HUES64 (cell line): ENCODE results near the gene SUGT1.
A peak's percentile ranks its signal among the peaks of the same experiment; 100 is the strongest.
"Not testable (repeated sequence)": the region's sequence is repeated elsewhere in the genome, so short reads cannot be mapped to it uniquely, and the experiment has no call there.

Experiments used
- H3K27ac ChIP-seq: 2 replicates; pipeline ENCODE4 v1.7.0; 2013; ENCODE audit warnings: low read depth, low read length, inconsistent platforms
- H3K27me3 ChIP-seq: 2 replicates; pipeline ENCODE4 v1.6.1; 2013; ENCODE audit warnings: mild to moderate bottlenecking, low read length; ENCODE audit not compliant: insufficient read depth
- H3K36me3 ChIP-seq: 2 replicates; pipeline ENCODE4 v1.6.1; 2013; ENCODE audit warnings: mild to moderate bottlenecking, low read length; ENCODE audit not compliant: insufficient read depth
- H3K4me1 ChIP-seq: 2 replicates; pipeline ENCODE4 v1.6.1; 2013; ENCODE audit warnings: mild to moderate bottlenecking, low read length, moderate library complexity; ENCODE audit not compliant: insufficient read depth
- H3K4me3 ChIP-seq: 2 replicates; pipeline ENCODE4 v1.5.1; 2013; ENCODE audit warnings: mild to moderate bottlenecking, low read length, moderate library complexity
- H3K9ac ChIP-seq: 2 replicates; pipeline ENCODE4 v1.6.1; 2013; ENCODE audit warnings: mild to moderate bottlenecking, low read depth, low read length
- H3K9me3 ChIP-seq: 2 replicates; pipeline ENCODE4 v1.6.1; 2013; ENCODE audit warnings: low read depth, low read length; ENCODE audit not compliant: insufficient read depth
- WGBS: fragments of 150-250, 120-280 bp; methylation state at CpG from one replicate; pipeline ENCODE4 v1.1.7; 2013; ENCODE audit warnings: missing lambda C conversion rate; 5-methylcytosine and 5-hydroxymethylcytosine counted together

Gene SUGT1

GRCh38 chr13:52631083-52631690 lies 21.4 kb upstream of the SUGT1 start:
- H3K36me3 ChIP-seq, result peaks cover 45% of the 10 kb centered on the region
- not testable (repeated sequence) for H3K4me1 ChIP-seq, H3K9ac ChIP-seq, H3K9me3 ChIP-seq, H3K4me3 ChIP-seq, H3K27ac ChIP-seq, H3K27me3 ChIP-seq
- WGBS, result 93% methylated on average over 6 of the region's 7 CpGs

GRCh38 chr13:52638666-52639328 lies 13.8 kb upstream of the SUGT1 start:
- 89% methylated on average over 5 of the region's 5 CpGs for WGBS
- no peaks in the 10 kb centered on the region; the same call in 1 of the 2 replicates for H3K4me1 ChIP-seq
- H3K4me3 ChIP-seq, result no peak overlapping the region
- no peak overlapping the region for H3K27ac ChIP-seq
- H3K9me3 ChIP-seq, result no peaks in the 10 kb centered on the region
- H3K36me3 ChIP-seq, result peaks cover 26% of the 10 kb centered on the region
- H3K27me3 ChIP-seq, result no peaks in the 10 kb centered on the region
- no peak overlapping the region for H3K9ac ChIP-seq

- WGBS, result 97% methylated on average over 7 of the region's 7 CpGs
- no peaks in the 10 kb centered on the region; the same call in 1 of the 2 replicates for H3K4me1 ChIP-seq
- peaks cover 26% of the 10 kb centered on the region for H3K36me3 ChIP-seq
- no peak within 1 kb of the TSS for H3K4me3 ChIP-seq
- H3K9ac ChIP-seq, result no peak within 1 kb of the TSS
- H3K27me3 ChIP-seq, result no peaks in the 10 kb centered on the region
- H3K9me3 ChIP-seq, result no peaks in the 10 kb centered on the region
- H3K27ac ChIP-seq, result no peak within 1 kb of the TSS
Observed at GRCh38 chr13:52642131-52642530, 10.5 kb upstream of the SUGT1 start, which contains the start of gene HNRNPA1L2. Gene HNRNPA1L2 (plus strand): TSS chr13:52642431. CDS start chr13:52642493, 62 bp downstream.

GRCh38 chr13:52644108-52644507 lies 8.5 kb upstream of the SUGT1 start:
- H3K9me3 ChIP-seq, result no peaks in the 10 kb centered on the region
- H3K36me3 ChIP-seq, result peaks cover 18% of the 10 kb centered on the region
- H3K27me3 ChIP-seq, result no peaks in the 10 kb centered on the region
- H3K9ac ChIP-seq, result no peak overlapping the region
- 94% methylated on average over 3 of the region's 3 CpGs for WGBS
- no peak overlapping the region for H3K4me3 ChIP-seq
- H3K4me1 ChIP-seq, result no peaks in the 10 kb centered on the region
- no peak overlapping the region for H3K27ac ChIP-seq

GRCh38 chr13:52646967-52647366 lies 5.7 kb upstream of the SUGT1 start:
- Histone ChIP-seq H3K9me3 (no peaks in the 10 kb centered on the region), H3K27me3 (no peaks in the 10 kb centered on the region), H3K4me1 (no peaks in the 10 kb centered on the region), H3K9ac (no peak overlapping the region), H3K36me3 (peaks cover 19% of the 10 kb centered on the region), H3K4me3 (no peak overlapping the region), H3K27ac (no peak overlapping the region)

- 91% methylated on average over 6 of the region's 6 CpGs for WGBS
- H3K36me3 ChIP-seq, result peaks cover 29% of the 10 kb centered on the region
- H3K4me3 ChIP-seq, result peak overlapping the region; percentile 79
- H3K27me3 ChIP-seq, result no peaks in the 10 kb centered on the region
- peak overlapping the region; percentile 99; the same call in 1 of the 2 replicates for H3K27ac ChIP-seq
- peak overlapping the region; percentile 99 for H3K9ac ChIP-seq
- peaks cover 12% of the 10 kb centered on the region for H3K4me1 ChIP-seq
- no peaks in the 10 kb centered on the region for H3K9me3 ChIP-seq
Observed at GRCh38 chr13:52650731-52651130, 1.9 kb upstream of the SUGT1 start.

GRCh38 chr13:52651897-52652195 lies 790 bp upstream of the SUGT1 start:
- H3K27ac ChIP-seq, result peak overlapping the region; percentile 99
- no peaks in the 10 kb centered on the region for H3K9me3 ChIP-seq
- peaks cover 41% of the 10 kb centered on the region for H3K36me3 ChIP-seq
- WGBS, result 0% methylated on average over 6 of the region's 7 CpGs
- no peaks in the 10 kb centered on the region for H3K27me3 ChIP-seq
- H3K9ac ChIP-seq, result peak overlapping the region; percentile 99
- peak overlapping the region; percentile 79 for H3K4me3 ChIP-seq
- H3K4me1 ChIP-seq, result peaks cover 12% of the 10 kb centered on the region

- Histone ChIP-seq H3K36me3 (peaks cover 52% of the 10 kb centered on the region), H3K4me1 (peaks cover 12% of the 10 kb centered on the region), H3K27me3 (no peaks in the 10 kb centered on the region), H3K9me3 (no peaks in the 10 kb centered on the region), H3K27ac (peak overlapping the region; percentile 99), H3K9ac (peak overlapping the region; percentile 99), H3K4me3 (peak overlapping the region; percentile 79)
- under 1% methylated on average over 18 of the region's 18 CpGs for WGBS
Observed at GRCh38 chr13:52652980-52653303, 306 bp downstream of the SUGT1 start.

- Histone ChIP-seq H3K27ac (no peak overlapping the region), H3K9ac (no peak overlapping the region), H3K4me1 (peaks cover 5% of the 10 kb centered on the region), H3K4me3 (no peak overlapping the region), H3K27me3 (no peaks in the 10 kb centered on the region), H3K9me3 (no peaks in the 10 kb centered on the region), H3K36me3 (peaks cover 95% of the 10 kb centered on the region)
- WGBS, result 89% methylated on average over 1 of the region's 2 CpGs
Observed at GRCh38 chr13:52659340-52659739, 6.7 kb downstream of the SUGT1 start.

GRCh38 chr13:52664272-52664671 lies 11.6 kb downstream of the SUGT1 start:
- H3K9me3 ChIP-seq, result no peaks in the 10 kb centered on the region
- no peak overlapping the region for H3K9ac ChIP-seq
- H3K4me1 ChIP-seq, result no peaks in the 10 kb centered on the region; the same call in 1 of the 2 replicates
- no peak overlapping the region for H3K27ac ChIP-seq
- 94% methylated on average over 4 of the region's 4 CpGs for WGBS
- H3K27me3 ChIP-seq, result no peaks in the 10 kb centered on the region
- peaks cover 96% of the 10 kb centered on the region for H3K36me3 ChIP-seq
- H3K4me3 ChIP-seq, result no peak overlapping the region

GRCh38 chr13:52665325-52665724 lies 12.7 kb downstream of the SUGT1 start:
- Histone ChIP-seq H3K4me1 (no peaks in the 10 kb centered on the region; the same call in 1 of the 2 replicates), H3K9ac (no peak overlapping the region), H3K27me3 (no peaks in the 10 kb centered on the region), H3K27ac (no peak overlapping the region), H3K4me3 (no peak overlapping the region), H3K9me3 (no peaks in the 10 kb centered on the region), H3K36me3 (peaks cover 99% of the 10 kb centered on the region)
